ENCODE measurements around the gene NUTF2. TPM values are rescaled to one million over a fixed set of nuclear protein-coding genes. Genes with fewer than 3 reads are reported as not detected.

The NUTF2 gene
- total RNA-seq, 1 experiment from 2014 or later, result 145 TPM

DNA sequence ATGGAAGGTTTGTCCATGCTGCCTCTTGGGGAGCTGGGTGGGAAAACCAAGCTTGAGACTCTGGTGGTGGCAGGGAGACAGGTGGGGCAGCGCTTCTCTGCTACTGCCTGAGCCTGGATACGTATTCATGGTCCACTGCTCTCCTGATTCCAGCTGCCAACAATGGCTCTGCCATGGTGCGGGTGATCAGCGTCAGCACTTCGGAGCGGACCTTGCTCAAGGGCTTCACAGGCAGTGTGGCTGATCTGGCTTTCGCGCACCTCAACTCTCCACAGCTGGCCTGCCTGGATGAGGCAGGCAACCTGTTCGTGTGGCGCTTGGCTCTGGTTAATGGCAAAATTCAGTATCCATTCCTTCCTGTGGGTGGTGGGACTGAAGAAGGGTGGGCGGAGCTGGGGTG is 30.3 kb downstream of the NUTF2 start (continued):
- TF ChIP-seq, protein P1, sequence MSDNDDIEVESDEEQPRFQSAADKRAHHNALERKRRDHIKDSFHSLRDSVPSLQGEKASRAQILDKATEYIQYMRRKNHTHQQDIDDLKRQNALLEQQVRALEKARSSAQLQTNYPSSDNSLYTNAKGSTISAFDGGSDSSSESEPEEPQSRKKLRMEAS (IDR thresholded peaks at IDR 0.05), result no peak
- TF ChIP-seq CEBPB (IDR thresholded peaks at IDR 0.05; ENCODE audit: low read depth) (no peak), POLR2A (IDR thresholded peaks at IDR 0.05; ENCODE audit: borderline replicate concordance, extremely low read depth, insufficient read depth, insufficient read length) (no peak)
- TF ChIP-seq, protein P2, sequence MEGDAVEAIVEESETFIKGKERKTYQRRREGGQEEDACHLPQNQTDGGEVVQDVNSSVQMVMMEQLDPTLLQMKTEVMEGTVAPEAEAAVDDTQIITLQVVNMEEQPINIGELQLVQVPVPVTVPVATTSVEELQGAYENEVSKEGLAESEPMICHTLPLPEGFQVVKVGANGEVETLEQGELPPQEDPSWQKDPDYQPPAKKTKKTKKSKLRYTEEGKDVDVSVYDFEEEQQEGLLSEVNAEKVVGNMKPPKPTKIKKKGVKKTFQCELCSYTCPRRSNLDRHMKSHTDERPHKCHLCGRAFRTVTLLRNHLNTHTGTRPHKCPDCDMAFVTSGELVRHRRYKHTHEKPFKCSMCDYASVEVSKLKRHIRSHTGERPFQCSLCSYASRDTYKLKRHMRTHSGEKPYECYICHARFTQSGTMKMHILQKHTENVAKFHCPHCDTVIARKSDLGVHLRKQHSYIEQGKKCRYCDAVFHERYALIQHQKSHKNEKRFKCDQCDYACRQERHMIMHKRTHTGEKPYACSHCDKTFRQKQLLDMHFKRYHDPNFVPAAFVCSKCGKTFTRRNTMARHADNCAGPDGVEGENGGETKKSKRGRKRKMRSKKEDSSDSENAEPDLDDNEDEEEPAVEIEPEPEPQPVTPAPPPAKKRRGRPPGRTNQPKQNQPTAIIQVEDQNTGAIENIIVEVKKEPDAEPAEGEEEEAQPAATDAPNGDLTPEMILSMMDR (IDR thresholded peaks at IDR 0.05 in 2 of 3, conservative IDR thresholded peaks at IDR 0.05 in 1 of 3; ENCODE audit: borderline replicate concordance in 1 of 3, insufficient read depth in 1 of 3, low read depth in 2 of 3, low read length in 2 of 3), result no peak
- TF ChIP-seq, protein P3, sequence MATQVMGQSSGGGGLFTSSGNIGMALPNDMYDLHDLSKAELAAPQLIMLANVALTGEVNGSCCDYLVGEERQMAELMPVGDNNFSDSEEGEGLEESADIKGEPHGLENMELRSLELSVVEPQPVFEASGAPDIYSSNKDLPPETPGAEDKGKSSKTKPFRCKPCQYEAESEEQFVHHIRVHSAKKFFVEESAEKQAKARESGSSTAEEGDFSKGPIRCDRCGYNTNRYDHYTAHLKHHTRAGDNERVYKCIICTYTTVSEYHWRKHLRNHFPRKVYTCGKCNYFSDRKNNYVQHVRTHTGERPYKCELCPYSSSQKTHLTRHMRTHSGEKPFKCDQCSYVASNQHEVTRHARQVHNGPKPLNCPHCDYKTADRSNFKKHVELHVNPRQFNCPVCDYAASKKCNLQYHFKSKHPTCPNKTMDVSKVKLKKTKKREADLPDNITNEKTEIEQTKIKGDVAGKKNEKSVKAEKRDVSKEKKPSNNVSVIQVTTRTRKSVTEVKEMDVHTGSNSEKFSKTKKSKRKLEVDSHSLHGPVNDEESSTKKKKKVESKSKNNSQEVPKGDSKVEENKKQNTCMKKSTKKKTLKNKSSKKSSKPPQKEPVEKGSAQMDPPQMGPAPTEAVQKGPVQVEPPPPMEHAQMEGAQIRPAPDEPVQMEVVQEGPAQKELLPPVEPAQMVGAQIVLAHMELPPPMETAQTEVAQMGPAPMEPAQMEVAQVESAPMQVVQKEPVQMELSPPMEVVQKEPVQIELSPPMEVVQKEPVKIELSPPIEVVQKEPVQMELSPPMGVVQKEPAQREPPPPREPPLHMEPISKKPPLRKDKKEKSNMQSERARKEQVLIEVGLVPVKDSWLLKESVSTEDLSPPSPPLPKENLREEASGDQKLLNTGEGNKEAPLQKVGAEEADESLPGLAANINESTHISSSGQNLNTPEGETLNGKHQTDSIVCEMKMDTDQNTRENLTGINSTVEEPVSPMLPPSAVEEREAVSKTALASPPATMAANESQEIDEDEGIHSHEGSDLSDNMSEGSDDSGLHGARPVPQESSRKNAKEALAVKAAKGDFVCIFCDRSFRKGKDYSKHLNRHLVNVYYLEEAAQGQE (IDR thresholded peaks at IDR 0.05; ENCODE audit: low read depth), result no peak

DNA sequence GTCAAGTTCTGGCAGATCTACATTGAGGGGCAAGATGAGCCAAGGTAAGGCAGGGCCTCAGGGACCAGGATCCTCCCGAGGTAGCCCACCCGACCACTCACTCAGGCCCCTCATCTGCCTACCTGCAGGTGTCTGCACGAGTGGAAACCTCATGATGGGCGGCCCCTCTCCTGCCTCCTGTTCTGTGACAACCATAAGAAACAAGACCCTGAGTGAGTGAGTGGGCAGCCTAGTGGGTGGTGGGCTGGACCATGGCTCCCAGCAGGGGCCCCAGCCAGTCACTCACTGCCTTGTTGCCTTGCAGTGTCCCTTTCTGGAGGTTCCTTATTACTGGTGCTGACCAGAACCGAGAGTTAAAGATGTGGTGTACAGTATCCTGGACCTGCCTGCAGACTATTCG is 31.5 kb downstream of the NUTF2 start:
- BruUV-seq (replicated peaks), result no TSS peak
- intact Hi-C loops (cut with micrococcal nuclease), result no loop called here
- Histone ChIP-seq H4K20me1 (ENCODE audit: insufficient read depth) (no peaks in the 10 kb centered on the region), H3K79me2 (ENCODE audit: insufficient read depth, low read length) (peaks cover 36% of the 10 kb centered on the region), H3K9ac (ENCODE audit: low read length) (no peak overlapping the region), H3K4me1 (ENCODE audit: control insufficient read depth in 1 of 2, insufficient read depth in 2 of 2, low read length in 2 of 2) (peaks cover 7 to 12% of the 10 kb centered on the region in 2 experiments), H3K9me3 (ENCODE audit: control insufficient read depth in 1 of 2, insufficient read depth in 1 of 2, low read depth in 1 of 2, low read length in 2 of 2) (no peaks in the 10 kb centered on the region), H3K36me3 (ENCODE audit: control insufficient read depth in 1 of 2, insufficient read depth in 2 of 2, low read length in 2 of 2) (peaks cover 45 to 64% of the 10 kb centered on the region in 2 experiments; a peak in 3 of 4 replicates), H3K9me2 (ENCODE audit: insufficient read depth) (no peaks in the 10 kb centered on the region), H3K27ac (ENCODE audit: low read depth, low read length) (no peak overlapping the region), H3K4me3 (replicated peaks in 1 of 2; ENCODE audit: low read depth in 1 of 2, low read length in 2 of 2) (no peak overlapping the region), H2AFZ (ENCODE audit: low read depth, low read length, poor library complexity, severe bottlenecking) (no peak overlapping the region), H3K27me3 (ENCODE audit: insufficient read depth, low read length) (no peaks in the 10 kb centered on the region), H3K4me2 (ENCODE audit: low read length) (no peak overlapping the region)
- DNase-seq (ENCODE audit: low read depth, low spot score) (no peak), ATAC-seq (no peak)
- ChIA-PET POLR2A (no interaction called here), RAD21 (ENCODE audit: low non-redundant PET in 1 of 2, low total read pairs in 2 of 2, uncharacterized antibody in 2 of 2, unreplicated experiment in 2 of 2) (no interaction called here), CTCF (no interaction called here)
- TF ChIP-seq RAD21 (IDR thresholded peaks at IDR 0.05; ENCODE audit: low read depth), result no peak
- TF ChIP-seq ELF1 (IDR thresholded peaks at IDR 0.05; ENCODE audit: borderline replicate concordance, low read depth), result no peak
- TF ChIP-seq JUND (IDR thresholded peaks at IDR 0.05), result no peak
- no peak for TF ChIP-seq TCF7L2 (IDR thresholded peaks at IDR 0.05; ENCODE audit: borderline replicate concordance, extremely low read depth, insufficient read depth, insufficient read length)
- TF ChIP-seq, protein P3 (IDR thresholded peaks at IDR 0.05; ENCODE audit: low read depth), result no peak
- no peak for TF ChIP-seq YY1 (IDR thresholded peaks at IDR 0.05; ENCODE audit: extremely low read depth, insufficient replicate concordance, low read depth, low read length)
- TF ChIP-seq SP1 (IDR thresholded peaks at IDR 0.05; ENCODE audit: low read depth), result no peak
- no peak for TF ChIP-seq EZH2 (IDR thresholded peaks at IDR 0.05)
- no peak for TF ChIP-seq EGR1 (IDR thresholded peaks at IDR 0.05; ENCODE audit: low read depth)
- TF ChIP-seq FOSL1 (IDR thresholded peaks at IDR 0.05; ENCODE audit: low read depth), result no peak
- TF ChIP-seq, protein P1 (IDR thresholded peaks at IDR 0.05), result no peak
- no peak for TF ChIP-seq SRF (IDR thresholded peaks at IDR 0.05; ENCODE audit: low read depth)
